HG03066 (cell line): Measurements from ENCODE around the gene TMEM175.
"Not testable (repeated sequence)": the region's sequence is repeated elsewhere in the genome, so short reads cannot be mapped to it uniquely, and the experiment has no call there.

Experiments used
- ATAC-seq: cut with Tn5 transposase; IDR thresholded peaks from one replicate; pipeline ENCODE4 v1.9.1; 2021; ENCODE audit warnings: low read depth; ENCODE audit not compliant: unreplicated experiment

TMEM175 gene

GRCh38 chr4:914531-914930, 17.7 kb upstream of the TMEM175 start:
- ATAC-seq, result no peak

- no peak for ATAC-seq
These were observed 17.2 kb upstream of the TMEM175 start for GRCh38 chr4:915041-915474.

GRCh38 chr4:915595-915994, 16.7 kb upstream of the TMEM175 start:
- no peak for ATAC-seq

- no peak for ATAC-seq
These were observed 14.8 kb upstream of the TMEM175 start for GRCh38 chr4:917466-917865.

- no peak for ATAC-seq
These were observed 14.3 kb upstream of the TMEM175 start for GRCh38 chr4:917992-918391.

GRCh38 chr4:918591-918990, 13.7 kb upstream of the TMEM175 start:
- ATAC-seq, result not testable (repeated sequence)

GRCh38 chr4:919004-919680, 13.1 kb upstream of the TMEM175 start:
- ATAC-seq, result not testable (repeated sequence)

- ATAC-seq, result no peak
These were observed 10.4 kb upstream of the TMEM175 start for GRCh38 chr4:921830-922331.

- no peak for ATAC-seq
These were observed 7.9 kb upstream of the TMEM175 start for GRCh38 chr4:924107-925096.

- ATAC-seq, result no peak
These were observed 7.1 kb upstream of the TMEM175 start for GRCh38 chr4:925171-925570.

GRCh38 chr4:925771-926500, 6.3 kb upstream of the TMEM175 start:
- no peak for ATAC-seq

GRCh38 chr4:926538-926937, 5.7 kb upstream of the TMEM175 start:
- ATAC-seq, result no peak

- ATAC-seq, result not testable (repeated sequence)
These were observed 4.7 kb upstream of the TMEM175 start for GRCh38 chr4:927566-927965.

GRCh38 chr4:929096-929765, 3.0 kb upstream of the TMEM175 start:
- no peak for ATAC-seq

- no peak for ATAC-seq
These were observed 2.2 kb upstream of the TMEM175 start for GRCh38 chr4:930028-930551.

- no peak for ATAC-seq
These were observed 1.4 kb upstream of the TMEM175 start for GRCh38 chr4:930827-931193.

- ATAC-seq, result no peak
These were observed 883 bp upstream of the TMEM175 start for GRCh38 chr4:931194-931959.

- no peak for ATAC-seq
These were observed 432 bp downstream of the TMEM175 start for GRCh38 chr4:932713-933070.

GRCh38 chr4:939508-939907, 7.2 kb downstream of the TMEM175 start:
- not testable (repeated sequence) for ATAC-seq
